Measurements from ENCODE around the gene SCUBE1. TPM values are rescaled to one million over a fixed set of nuclear protein-coding genes. Genes with fewer than 3 reads are reported as not detected.

The SCUBE1 gene
- total RNA-seq, 1 donor from 2014 or later = 16.6 TPM

DNA sequence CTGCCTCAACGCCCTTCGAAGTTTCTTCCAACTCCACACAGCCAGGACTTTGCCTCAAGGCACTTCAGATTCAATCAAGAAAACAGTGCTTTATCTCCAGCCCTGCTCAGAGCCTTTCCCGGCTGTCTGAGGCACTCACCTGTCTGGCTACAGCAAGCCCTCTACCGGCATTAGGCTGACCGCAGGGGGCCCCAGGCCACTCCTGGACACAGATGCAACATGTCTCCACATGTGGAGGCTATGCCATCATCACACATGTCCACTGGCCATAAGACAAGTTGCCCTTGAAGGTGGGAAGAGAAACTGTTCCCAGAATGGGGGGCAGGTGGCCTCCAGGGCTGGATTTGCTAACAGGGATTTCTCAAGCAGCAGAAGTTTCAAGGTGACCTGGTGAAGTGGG, 10.0 kb downstream of the SCUBE1 start:
- ATAC-seq (no peak), DNase-seq (no peak)
- Histone ChIP-seq H3K27ac (no peak overlapping the region), H3K27me3 (ENCODE audit: low read depth) (no peaks in the 10 kb centered on the region), H3K4me1 (no peaks in the 10 kb centered on the region), H3K9me3 (no peaks in the 10 kb centered on the region), H3K4me3 (no peak overlapping the region), H3K36me3 (no peaks in the 10 kb centered on the region)
- TF ChIP-seq, protein P1, sequence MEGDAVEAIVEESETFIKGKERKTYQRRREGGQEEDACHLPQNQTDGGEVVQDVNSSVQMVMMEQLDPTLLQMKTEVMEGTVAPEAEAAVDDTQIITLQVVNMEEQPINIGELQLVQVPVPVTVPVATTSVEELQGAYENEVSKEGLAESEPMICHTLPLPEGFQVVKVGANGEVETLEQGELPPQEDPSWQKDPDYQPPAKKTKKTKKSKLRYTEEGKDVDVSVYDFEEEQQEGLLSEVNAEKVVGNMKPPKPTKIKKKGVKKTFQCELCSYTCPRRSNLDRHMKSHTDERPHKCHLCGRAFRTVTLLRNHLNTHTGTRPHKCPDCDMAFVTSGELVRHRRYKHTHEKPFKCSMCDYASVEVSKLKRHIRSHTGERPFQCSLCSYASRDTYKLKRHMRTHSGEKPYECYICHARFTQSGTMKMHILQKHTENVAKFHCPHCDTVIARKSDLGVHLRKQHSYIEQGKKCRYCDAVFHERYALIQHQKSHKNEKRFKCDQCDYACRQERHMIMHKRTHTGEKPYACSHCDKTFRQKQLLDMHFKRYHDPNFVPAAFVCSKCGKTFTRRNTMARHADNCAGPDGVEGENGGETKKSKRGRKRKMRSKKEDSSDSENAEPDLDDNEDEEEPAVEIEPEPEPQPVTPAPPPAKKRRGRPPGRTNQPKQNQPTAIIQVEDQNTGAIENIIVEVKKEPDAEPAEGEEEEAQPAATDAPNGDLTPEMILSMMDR (IDR thresholded peaks at IDR 0.05) = no peak
- intact Hi-C loops (cut with DNase I) = no loop called here

DNA sequence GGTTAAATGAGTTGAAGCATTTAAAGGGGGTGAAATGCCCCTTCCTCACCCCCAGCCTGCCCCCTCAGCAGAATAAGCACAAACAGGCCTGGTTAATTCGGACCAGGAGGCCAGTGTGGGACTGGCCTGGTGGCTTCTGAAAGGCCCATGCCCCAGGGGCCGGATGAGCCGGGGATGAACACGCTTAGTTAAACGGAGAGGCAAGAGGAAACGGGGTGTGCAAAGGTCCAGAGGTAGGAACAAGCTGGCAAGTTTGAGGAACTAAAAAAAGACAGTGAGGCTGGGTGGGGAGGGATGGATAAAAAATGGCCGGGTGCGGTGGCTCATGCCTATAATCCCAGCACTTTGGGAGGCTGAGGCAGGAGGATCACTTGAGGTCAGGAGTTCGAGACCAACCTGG, 11.5 kb downstream of the SCUBE1 start:
- TF ChIP-seq, protein P1 (IDR thresholded peaks at IDR 0.05) = no peak
- Histone ChIP-seq H3K9me3 (no peaks in the 10 kb centered on the region), H3K27me3 (ENCODE audit: low read depth) (no peaks in the 10 kb centered on the region), H3K27ac (no peak overlapping the region), H3K4me3 (no peak overlapping the region), H3K4me1 (no peaks in the 10 kb centered on the region), H3K36me3 (no peaks in the 10 kb centered on the region)
- DNase-seq (no peak), ATAC-seq (no peak)
- intact Hi-C loops (cut with DNase I) = no loop called here

DNA sequence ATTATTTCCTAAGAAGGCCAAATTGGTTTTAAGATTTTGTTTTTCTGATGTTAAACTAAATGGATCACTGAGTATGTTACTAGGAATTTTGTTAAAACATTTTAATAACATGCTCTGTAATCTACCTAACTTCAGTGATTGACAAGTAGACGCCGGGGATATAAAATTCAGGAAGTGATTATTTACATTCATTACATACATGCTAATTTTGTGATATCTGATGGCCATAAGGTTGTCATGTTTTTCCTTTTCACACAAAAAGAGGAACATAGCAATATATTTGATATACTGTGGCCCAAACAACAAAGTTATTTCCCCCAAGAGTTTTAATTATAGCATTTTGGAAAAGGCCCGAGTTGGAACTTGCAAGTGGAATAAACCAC, 12.1 kb downstream of the SCUBE1 start:
- H3K9me3 ChIP-seq = no peaks in the 10 kb centered on the region
- ATAC-seq (no peak), DNase-seq (no peak)
- H3K4me1 ChIP-seq = no peaks in the 10 kb centered on the region
- no peaks in the 10 kb centered on the region for H3K27me3 ChIP-seq (ENCODE audit: low read depth)
- intact Hi-C loops (cut with DNase I) = no loop called here
- no peak overlapping the region for H3K27ac ChIP-seq
- TF ChIP-seq, protein P1 (IDR thresholded peaks at IDR 0.05) = no peak
- H3K36me3 ChIP-seq = no peaks in the 10 kb centered on the region
- H3K4me3 ChIP-seq = no peak overlapping the region

DNA sequence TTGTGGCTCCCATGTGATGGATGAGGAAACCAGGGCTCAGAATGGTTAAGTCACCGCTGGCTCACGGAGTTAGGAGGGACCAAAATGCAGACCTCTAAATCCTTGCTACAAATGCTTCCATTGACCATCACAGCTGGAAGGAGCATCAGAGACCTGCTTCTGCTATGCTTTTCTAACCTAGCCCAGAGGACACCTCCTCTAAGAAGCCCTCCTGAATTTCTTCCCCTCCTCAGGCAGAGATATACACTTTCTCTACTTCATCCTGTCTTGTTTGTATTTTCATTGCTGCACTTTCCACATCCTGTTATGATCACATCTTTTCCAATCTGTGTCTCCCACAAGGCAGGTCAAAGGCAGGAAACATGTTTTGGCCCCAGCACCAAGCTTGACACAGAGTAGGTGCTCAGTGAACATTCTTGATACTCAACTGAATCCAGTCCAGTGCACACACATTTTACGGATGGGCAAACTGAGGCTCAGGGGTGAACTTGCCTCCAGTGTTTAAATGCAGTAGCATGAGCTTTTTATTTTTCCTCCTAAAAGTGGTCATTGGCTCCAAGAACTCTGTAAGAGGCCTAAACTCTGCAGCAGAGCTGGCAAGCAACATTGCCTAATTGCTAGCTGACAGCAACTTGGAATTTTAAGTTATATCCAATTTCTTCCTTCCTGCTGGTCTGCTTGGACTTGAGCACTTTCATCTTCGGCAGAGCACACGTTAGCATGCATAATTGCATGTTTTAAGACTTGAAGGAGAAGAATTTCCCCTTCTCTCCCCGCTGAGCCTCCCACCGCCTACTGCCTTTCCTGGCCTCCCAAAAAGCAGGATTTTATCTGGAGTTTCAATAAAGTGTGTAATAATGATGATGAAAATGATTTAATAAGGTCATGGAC, 12.7 kb downstream of the SCUBE1 start:
- H3K4me1 ChIP-seq = no peaks in the 10 kb centered on the region
- DNase-seq (no peak), ATAC-seq (no peak)
- no peak overlapping the region for H3K27ac ChIP-seq
- H3K4me3 ChIP-seq = no peak overlapping the region
- intact Hi-C loops (cut with DNase I) = no loop called here
- no peaks in the 10 kb centered on the region for H3K9me3 ChIP-seq
- H3K36me3 ChIP-seq = no peaks in the 10 kb centered on the region
- H3K27me3 ChIP-seq (ENCODE audit: low read depth) = no peaks in the 10 kb centered on the region
- TF ChIP-seq, protein P1 (IDR thresholded peaks at IDR 0.05) = no peak

DNA sequence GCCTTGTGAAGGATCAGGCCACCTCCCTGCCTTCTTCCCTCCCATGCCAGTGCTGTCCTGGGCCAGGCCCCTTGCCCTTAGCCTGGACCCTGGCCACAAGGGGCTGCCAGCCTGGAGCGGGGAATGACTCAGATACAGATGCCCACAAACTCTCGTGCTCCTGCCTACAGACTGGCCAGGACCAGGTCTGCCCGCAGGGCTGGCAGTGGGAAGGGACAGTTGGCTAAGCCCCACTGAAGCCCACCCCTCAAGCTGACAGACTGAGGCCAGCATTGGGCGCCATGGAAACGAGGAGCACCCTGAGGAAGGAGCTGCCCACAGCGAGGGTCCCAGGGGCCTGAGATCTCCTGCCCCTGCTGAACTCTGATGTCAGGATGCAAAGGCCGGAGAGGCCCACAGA, 14.1 kb downstream of the SCUBE1 start:
- TF ChIP-seq, protein P1 (IDR thresholded peaks at IDR 0.05) = no peak
- no peaks in the 10 kb centered on the region for H3K36me3 ChIP-seq
- intact Hi-C loops (cut with DNase I) = no loop called here
- H3K9me3 ChIP-seq = no peaks in the 10 kb centered on the region
- H3K4me1 ChIP-seq = no peaks in the 10 kb centered on the region
- ATAC-seq = no peak
- no peak for DNase-seq
- no peak overlapping the region for H3K4me3 ChIP-seq
- no peak overlapping the region for H3K27ac ChIP-seq
- H3K27me3 ChIP-seq (ENCODE audit: low read depth) = no peaks in the 10 kb centered on the region
